HEK293T (cell line): ENCODE results near the gene DDX11.
"Not testable (repeated sequence)": the region's sequence is repeated elsewhere in the genome, so short reads cannot be mapped to it uniquely, and the experiment has no call there.

Experiments
- ELF4 ChIP-seq: fragments of 450-650 bp; IDR thresholded peaks from 2 replicates; pipeline ENCODE4 v1.6.1; 2017; ENCODE audit warnings: antibody characterized with exemption
- SP1 ChIP-seq: fragments of 450-650 bp; IDR thresholded peaks from 2 replicates; pipeline ENCODE4 v1.6.1; 2017
- ZNF384 ChIP-seq: fragments of 450-650 bp; IDR thresholded peaks from 2 replicates; pipeline ENCODE4 v1.6.1; 2016

GRCh38 chr12:31081274-31081673 is 7.6 kb downstream of the DDX11 start:
- TF ChIP-seq ZNF384, ELF4, SP1: not testable (repeated sequence)
